IMR-90 (cell line): Measurements from ENCODE around the gene LSM7. TPM values are rescaled to one million over a fixed set of nuclear protein-coding genes. Genes with fewer than 3 reads are reported as not detected.

ENCODE experiments used
- ATAC-seq: fragments of 200-7000 bp; cut with Tn5 transposase; 2 replicates; pipeline ENCODE4 v1.9.1; 2020; ENCODE audit warnings: low read depth, mild to moderate bottlenecking, moderate library complexity
- BruUV-seq: library from RNA; stranded (reverse); fragments of 400-500 nt; replicated peaks from 2 replicates; lab custom pipeline; 2021; lab: Mats Ljungman, UMichigan
- CTCF ChIA-PET: fragments of 300-600 bp; formaldehyde crosslinking; extraction: SDS; loops from one replicate; lab custom pipeline; 2021; ENCODE audit warnings: antibody characterized with exemption; lab: Yijun Ruan, JAX
- POLR2A ChIA-PET: fragments of 300-600 bp; sonication (Branson Sonifier 250); formaldehyde crosslinking; loops from one replicate; lab custom pipeline; 2022; ENCODE audit warnings: antibody characterized with exemption; ENCODE audit not compliant: unreplicated experiment; lab: Charles Lee
- DNase-seq: peaks from one replicate; pipeline ENCODE4 v3.0.0; 2013
- H2AFZ ChIP-seq: replicated peaks from 2 replicates; pipeline ENCODE3; 2013; ENCODE audit warnings: low read length, mild to moderate bottlenecking; ENCODE audit not compliant: poor library complexity
- H2AK5ac ChIP-seq: 2 replicates; pipeline ENCODE4 v1.6.1; 2013; ENCODE audit warnings: low read depth, low read length, inconsistent platforms
- H2AK9ac ChIP-seq: replicated peaks from 2 replicates; pipeline ENCODE3; 2013; ENCODE audit warnings: mild to moderate bottlenecking, low read depth, low read length, moderate library complexity; ENCODE audit not compliant: poor library complexity
- H2BK120ac ChIP-seq: 2 replicates; pipeline ENCODE4 v1.6.1; 2013; ENCODE audit warnings: low read depth, low read length, inconsistent platforms
- H2BK15ac ChIP-seq: 3 replicates; pipeline ENCODE4 v1.6.1; 2013; ENCODE audit warnings: low read depth, low read length, inconsistent platforms
- H2BK20ac ChIP-seq: 2 replicates; pipeline ENCODE4 v1.6.1; 2013; ENCODE audit warnings: low read depth, mild to moderate bottlenecking, inconsistent platforms, low read length, moderate library complexity
- H2BK5ac ChIP-seq: 2 replicates; pipeline ENCODE4 v1.6.1; 2013; ENCODE audit warnings: mild to moderate bottlenecking, low read depth, low read length, inconsistent platforms; ENCODE audit not compliant: poor library complexity, severe bottlenecking
- H3K14ac ChIP-seq: replicated peaks from 2 replicates; pipeline ENCODE4 v1.6.1; 2013; ENCODE audit warnings: low read depth, low read length, inconsistent platforms
- H3K18ac ChIP-seq: 2 replicates; pipeline ENCODE4 v1.6.1; 2013; ENCODE audit warnings: low read depth, low read length, control low read depth
- H3K23ac ChIP-seq: 2 replicates; pipeline ENCODE4 v1.6.1; 2013; ENCODE audit warnings: low read depth, low read length, inconsistent platforms
- H3K27ac ChIP-seq: 2 replicates; pipeline ENCODE4 v1.5.1; 2013; ENCODE audit warnings: mild to moderate bottlenecking, control low read depth, low read length; ENCODE audit not compliant: insufficient read depth
- H3K27me3 ChIP-seq: 2 replicates; pipeline ENCODE4 v1.6.1; 2013; ENCODE audit warnings: low read length; ENCODE audit not compliant: control insufficient read depth, insufficient read depth
- H3K36me3 ChIP-seq: 2 replicates; pipeline ENCODE4 v1.6.1; 2013; ENCODE audit warnings: low read length, mixed read lengths; ENCODE audit not compliant: control insufficient read depth, insufficient read depth
- H3K4ac ChIP-seq: 2 replicates; pipeline ENCODE4 v1.6.1; 2013; ENCODE audit warnings: low read depth, low read length, inconsistent platforms
- H3K4me1 ChIP-seq: 2 replicates; pipeline ENCODE4 v1.6.1; 2013; ENCODE audit warnings: low read length, mixed read lengths; ENCODE audit not compliant: control insufficient read depth, insufficient read depth
- H3K4me2 ChIP-seq: 2 replicates; pipeline ENCODE4 v1.6.1; 2013; ENCODE audit warnings: low read depth, mild to moderate bottlenecking, control low read depth, low read length, moderate library complexity
- H3K4me3 ChIP-seq: 2 replicates; pipeline ENCODE4 v1.5.1; 2013; ENCODE audit warnings: low read depth, mild to moderate bottlenecking, control low read depth, low read length, moderate library complexity; ENCODE audit not compliant: insufficient read depth
- H3K56ac ChIP-seq: 2 replicates; pipeline ENCODE4 v1.6.1; 2013; ENCODE audit warnings: low read length, inconsistent platforms; ENCODE audit not compliant: insufficient read depth; ENCODE audit errors: extremely low read depth
- H3K79me1 ChIP-seq, 2 experiments: 2 replicates each; pipeline ENCODE4 v1.6.1; 2013; ENCODE audit warnings: low read length in 2 of 2, inconsistent platforms in 1 of 2, low read depth in 1 of 2
- H3K9ac ChIP-seq: 2 replicates; pipeline ENCODE4 v1.6.1; 2013; ENCODE audit warnings: low read depth, low read length, control low read depth
- H3K9me1 ChIP-seq: 2 replicates; pipeline ENCODE4 v1.6.1; 2013; ENCODE audit warnings: low read length, inconsistent platforms; ENCODE audit not compliant: insufficient read depth
- H3K9me3 ChIP-seq: 2 replicates; pipeline ENCODE4 v1.6.1; 2013; ENCODE audit warnings: low read length; ENCODE audit not compliant: control insufficient read depth, insufficient read depth
- H4K20me1 ChIP-seq: 2 replicates; pipeline ENCODE4 v1.6.1; 2013; ENCODE audit warnings: low read length, inconsistent platforms; ENCODE audit not compliant: insufficient read depth
- H4K5ac ChIP-seq: 2 replicates; pipeline ENCODE4 v1.6.1; 2013; ENCODE audit warnings: mild to moderate bottlenecking, low read depth, low read length, control low read depth
- H4K8ac ChIP-seq, 2 experiments: 2 replicates each; pipeline ENCODE4 v1.6.1; 2013; ENCODE audit warnings: low read depth in 2 of 2, low read length in 2 of 2, control low read depth in 1 of 2, inconsistent platforms in 1 of 2
- H4K91ac ChIP-seq: 2 replicates; pipeline ENCODE4 v1.6.1; 2013; ENCODE audit warnings: low read depth, low read length, inconsistent platforms; ENCODE audit not compliant: insufficient read depth
- BHLHE40 ChIP-seq: fragments of 150-350 bp; IDR thresholded peaks from 2 replicates; pipeline ENCODE4 v1.6.1; 2016; ENCODE audit warnings: mild to moderate bottlenecking, low read depth, low read length
- CEBPB ChIP-seq: IDR thresholded peaks from 2 replicates; pipeline ENCODE4 v1.6.1; 2012; ENCODE audit warnings: low read depth, low read length, improper control_type of control experiment
- CHD1 ChIP-seq: IDR thresholded peaks from 2 replicates; pipeline ENCODE4 v1.6.1; 2012; ENCODE audit warnings: low read depth, low read length, improper control_type of control experiment
- CTCF ChIP-seq: conservative IDR thresholded peaks from 2 replicates; pipeline ENCODE4 v1.5.1; 2012; ENCODE audit warnings: mild to moderate bottlenecking, low read depth, low read length, improper control_type of control experiment
- FOS ChIP-seq: fragments of 150-350 bp; IDR thresholded peaks from 2 replicates; pipeline ENCODE4 v1.6.1; 2016; ENCODE audit warnings: low read depth, low read length
- MAFK ChIP-seq: IDR thresholded peaks from 2 replicates; pipeline ENCODE4 v1.6.1; 2012; ENCODE audit warnings: low read depth, low read length, improper control_type of control experiment
- MAZ ChIP-seq: IDR thresholded peaks from 2 replicates; pipeline ENCODE4 v1.6.1; 2012; ENCODE audit warnings: low read depth, mild to moderate bottlenecking, low read length, improper control_type of control experiment, moderate library complexity, borderline replicate concordance
- MXI1 ChIP-seq: IDR thresholded peaks from 2 replicates; pipeline ENCODE4 v1.6.1; 2012; ENCODE audit warnings: low read depth, mild to moderate bottlenecking, low read length, moderate library complexity, borderline replicate concordance
- NFE2L2 ChIP-seq: fragments of 150-350 bp; IDR thresholded peaks from 2 replicates; pipeline ENCODE4 v1.6.1; 2016; ENCODE audit warnings: low read depth, mild to moderate bottlenecking, low read length
- POLR2A ChIP-seq: IDR thresholded peaks from 2 replicates; pipeline ENCODE4 v1.6.1; 2012; ENCODE audit warnings: mild to moderate bottlenecking, low read depth, low read length
- RAD21 ChIP-seq: IDR thresholded peaks from 2 replicates; pipeline ENCODE4 v1.6.1; 2012; ENCODE audit warnings: low read length, improper control_type of control experiment
- RCOR1 ChIP-seq: IDR thresholded peaks from 2 replicates; pipeline ENCODE4 v1.6.1; 2012; ENCODE audit warnings: mild to moderate bottlenecking, low read length, improper control_type of control experiment; ENCODE audit not compliant: insufficient replicate concordance
- RFX5 ChIP-seq: IDR thresholded peaks from 2 replicates; pipeline ENCODE4 v1.8.0; 2012; ENCODE audit warnings: low read depth, mild to moderate bottlenecking, low read length, moderate library complexity
- USF2 ChIP-seq: fragments of 150-350 bp; IDR thresholded peaks from 2 replicates; pipeline ENCODE4 v1.6.1; 2017; ENCODE audit warnings: mild to moderate bottlenecking, antibody characterized with exemption, low read length, low read depth
- WGBS, 2 experiments: methylation state at CpG; one replicate each; pipeline versions ENCODE4 v1.1.5 to v1.1.7; 2013; ENCODE audit warnings: missing lambda C conversion rate in 2 of 2; ENCODE audit not compliant: insufficient read length in 1 of 2; ENCODE audit errors: extremely low coverage in 2 of 2; 5-methylcytosine and 5-hydroxymethylcytosine counted together
- dilution Hi-C: fragments of 300-500 bp; cut with HindIII; formaldehyde crosslinking; loops from one replicate; pipeline ENCODE4 v1.14.3; 2018; ENCODE audit warnings: low sequenced_read_pairs; ENCODE audit not compliant: unreplicated experiment
- in situ Hi-C: fragments of 300-500 bp; cut with MboI; formaldehyde crosslinking; loops from 3 replicates; pipeline ENCODE4 v1.14.3; 2019; ENCODE audit warnings: low sequenced_read_pairs, inconsistent platforms, mixed read lengths
- intact Hi-C: fragments of 100-400 bp; cut with micrococcal nuclease; formaldehyde crosslinking; loops from 2 replicates; pipeline ENCODE4 v1.10.0; 2022
- polyA plus RNA-seq, 3 experiments: library from polyadenylated mRNA; depleted of rRNA; stranded (reverse); fragments of >200 nt; gene quantifications; 2 replicates each; pipeline ENCODE4 v1.2.3, GENCODE V29; 2012; ENCODE audit warnings: low replicate concordance in 1 of 3
- total RNA-seq: library from RNA; depleted of rRNA; stranded (reverse); fragments of >200 nt; gene quantifications from 2 replicates; pipeline ENCODE4 v1.2.3, GENCODE V29; 2012

The LSM7 gene
- total and polyA plus RNA-seq, 2 of the 4 experiments (the other 2 are of a cell fraction), result 145 to 708 TPM

- TF ChIP-seq MAFK (no peak), RAD21 (no peak), RFX5 (no peak)
Observed at GRCh38 chr19:2374808-2375207, 46.4 kb upstream of the LSM7 start (continued).

- no peak overlapping the region for H2AK9ac ChIP-seq
- H2BK15ac ChIP-seq, result no peak overlapping the region
- peaks cover 8% of the 10 kb centered on the region for H3K27me3 ChIP-seq
- H3K18ac ChIP-seq, result no peak overlapping the region
- ChIA-PET POLR2A (no interaction called here), CTCF (no interaction called here)
- in situ Hi-C loops, result no loop called here
- H3K9me1 ChIP-seq, result no peaks in the 10 kb centered on the region; the same call in 1 of the 2 replicates
- no peak overlapping the region for H4K91ac ChIP-seq
- no peak overlapping the region for H3K4me2 ChIP-seq
- peaks cover 4% of the 10 kb centered on the region for H3K9me3 ChIP-seq
- no peak overlapping the region for H2BK20ac ChIP-seq
- H2AFZ ChIP-seq, result peak overlapping the region; percentile 72
- no peak overlapping the region for H3K23ac ChIP-seq
- H3K36me3 ChIP-seq, result no peaks in the 10 kb centered on the region
- DNase-seq, result no peak
- H3K27ac ChIP-seq, result no peak overlapping the region
- no peak overlapping the region for H2BK120ac ChIP-seq
- H4K20me1 ChIP-seq, result no peaks in the 10 kb centered on the region
- H3K9ac ChIP-seq, result no peak overlapping the region
- no peak overlapping the region for H4K8ac ChIP-seq
- H3K56ac ChIP-seq, result no peak overlapping the region
- no peak overlapping the region for H2AK5ac ChIP-seq
- no peaks in the 10 kb centered on the region; the same call in 1 of the 2 replicates for H3K4me1 ChIP-seq
- intact Hi-C loops, result no loop called here
- H4K5ac ChIP-seq, result no peak overlapping the region
- dilution Hi-C loops, result no loop called here
- no peak overlapping the region for H2BK5ac ChIP-seq
- H3K14ac ChIP-seq, result no peak overlapping the region
- 63% methylated on average over 7 of the region's 11 CpGs; no CpG with 5 or more reads in 1 of the 2 experiments for WGBS, 2 experiments
- no TSS peak for BruUV-seq
- H3K4me3 ChIP-seq, result no peak overlapping the region
- ATAC-seq, result no peak
- no peaks in the 10 kb centered on the region for H3K79me1 ChIP-seq
- no peak overlapping the region for H3K4ac ChIP-seq
- TF ChIP-seq FOS, result no peak
- no peak for TF ChIP-seq CTCF
- TF ChIP-seq NFE2L2, result no peak
- TF ChIP-seq USF2, result no peak
- no peak for TF ChIP-seq MAFK
- TF ChIP-seq RFX5, result no peak
- no peak for TF ChIP-seq CEBPB
- TF ChIP-seq MXI1, result no peak
- TF ChIP-seq CHD1, result no peak
- no peak for TF ChIP-seq RAD21
- TF ChIP-seq MAZ, result no peak
- no peak for TF ChIP-seq POLR2A
- TF ChIP-seq BHLHE40, result no peak
- no peak for TF ChIP-seq RCOR1
Observed at GRCh38 chr19:2372076-2372612, 43.8 kb upstream of the LSM7 start.
